Activated CD4-positive, alpha-beta T cell treated with anti-CD3 and anti-CD28 coated beads, Interleukin-2, amount 50 U/mL, for 24 hours (primary cell): ENCODE results near the gene SFRP5.

Experiments used
- DNase-seq, 2 donors: peaks; one replicate each; pipeline ENCODE4 v3.0.0-alpha.2; 2020; ENCODE audit warnings: low read depth in 1 of 2, low spot score in 1 of 2

SFRP5 gene

GRCh38 chr10:97736902-97737769 is 34.7 kb downstream of the SFRP5 start, which contains the start of gene ZFYVE27:
Gene ZFYVE27 (plus strand): TSS chr10:97737128. CDS start chr10:97738478, 1,350 bp downstream.
- peak; percentile 94 to 95 for DNase-seq

GRCh38 chr10:97736403-97736901 is 35.3 kb downstream of the SFRP5 start:
- DNase-seq = no peak

GRCh38 chr10:97734021-97734420 is 37.8 kb downstream of the SFRP5 start:
- no peak for DNase-seq

- no peak for DNase-seq
These were observed 38.5 kb downstream of the SFRP5 start for GRCh38 chr10:97733256-97733655.

- no peak for DNase-seq
These were observed 39.8 kb downstream of the SFRP5 start for GRCh38 chr10:97732052-97732359.

GRCh38 chr10:97731346-97732051 is 40.3 kb downstream of the SFRP5 start:
- DNase-seq = peak in 1 of 2 donors; percentile 28

GRCh38 chr10:97729014-97729413 is 42.8 kb downstream of the SFRP5 start:
- no peak for DNase-seq

- DNase-seq = no peak
These were observed 45.1 kb downstream of the SFRP5 start for GRCh38 chr10:97726636-97727178.

- DNase-seq = no peak
These were observed 47.4 kb downstream of the SFRP5 start for GRCh38 chr10:97724341-97724941.

GRCh38 chr10:97723001-97723400 is 48.8 kb downstream of the SFRP5 start:
- no peak for DNase-seq

- no peak for DNase-seq
These were observed 49.7 kb downstream of the SFRP5 start for GRCh38 chr10:97721871-97722780.

GRCh38 chr10:97719602-97720001 is 52.2 kb downstream of the SFRP5 start:
- no peak for DNase-seq

- DNase-seq = no peak
These were observed 53.1 kb downstream of the SFRP5 start for GRCh38 chr10:97718659-97719142.

GRCh38 chr10:97718178-97718577 is 53.6 kb downstream of the SFRP5 start:
- DNase-seq = no peak

- no peak for DNase-seq
These were observed 54.2 kb downstream of the SFRP5 start for GRCh38 chr10:97717627-97718026.
